Iris pigment epithelial cell (primary cell): ENCODE measurements around the gene GPR31.

Experiments
- DNase-seq: peaks from one replicate; pipeline ENCODE4 v3.0.0-alpha.2; 2011; ENCODE audit warnings: low read depth

GPR31 gene

DNA sequence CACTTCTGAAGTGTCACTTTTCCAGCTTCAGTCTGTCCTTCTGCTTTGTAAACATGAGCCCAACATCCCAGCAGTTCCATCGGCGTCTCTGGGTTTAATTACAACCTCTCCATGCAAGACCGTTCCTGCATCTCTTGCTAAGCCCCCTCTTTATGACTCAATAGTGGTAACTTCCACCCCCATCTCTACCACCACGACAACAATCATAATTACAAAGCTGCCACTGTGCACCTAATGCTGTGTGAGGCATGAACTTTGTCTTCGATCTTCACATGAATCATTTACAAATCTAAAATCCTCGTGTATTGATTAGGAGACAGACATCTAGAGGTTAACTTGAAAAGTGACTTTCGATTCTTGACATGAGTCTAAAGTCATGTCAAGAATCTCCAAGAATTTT lies 39.8 kb downstream of the GPR31 start:
- DNase-seq: no peak

DNA sequence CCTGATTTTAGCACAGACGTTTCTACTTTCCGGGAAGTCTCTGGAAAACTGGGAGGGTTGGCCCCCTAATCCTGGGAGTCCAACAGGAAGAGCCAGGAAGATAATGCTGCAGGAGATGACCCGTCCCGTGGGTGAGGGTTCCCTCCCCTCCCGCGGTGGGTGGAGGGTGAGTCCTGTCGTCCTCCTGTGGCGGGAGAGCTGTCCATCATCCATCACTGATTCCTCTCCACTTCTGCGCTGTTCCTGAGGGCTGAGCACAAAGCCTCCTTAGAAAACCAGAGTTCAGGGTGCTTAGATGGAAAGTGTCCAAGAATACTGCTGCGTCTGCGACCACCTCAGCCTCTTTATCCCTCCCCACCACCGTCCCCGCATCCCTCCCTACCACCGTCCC lies 40.9 kb downstream of the GPR31 start:
- no peak for DNase-seq

DNA sequence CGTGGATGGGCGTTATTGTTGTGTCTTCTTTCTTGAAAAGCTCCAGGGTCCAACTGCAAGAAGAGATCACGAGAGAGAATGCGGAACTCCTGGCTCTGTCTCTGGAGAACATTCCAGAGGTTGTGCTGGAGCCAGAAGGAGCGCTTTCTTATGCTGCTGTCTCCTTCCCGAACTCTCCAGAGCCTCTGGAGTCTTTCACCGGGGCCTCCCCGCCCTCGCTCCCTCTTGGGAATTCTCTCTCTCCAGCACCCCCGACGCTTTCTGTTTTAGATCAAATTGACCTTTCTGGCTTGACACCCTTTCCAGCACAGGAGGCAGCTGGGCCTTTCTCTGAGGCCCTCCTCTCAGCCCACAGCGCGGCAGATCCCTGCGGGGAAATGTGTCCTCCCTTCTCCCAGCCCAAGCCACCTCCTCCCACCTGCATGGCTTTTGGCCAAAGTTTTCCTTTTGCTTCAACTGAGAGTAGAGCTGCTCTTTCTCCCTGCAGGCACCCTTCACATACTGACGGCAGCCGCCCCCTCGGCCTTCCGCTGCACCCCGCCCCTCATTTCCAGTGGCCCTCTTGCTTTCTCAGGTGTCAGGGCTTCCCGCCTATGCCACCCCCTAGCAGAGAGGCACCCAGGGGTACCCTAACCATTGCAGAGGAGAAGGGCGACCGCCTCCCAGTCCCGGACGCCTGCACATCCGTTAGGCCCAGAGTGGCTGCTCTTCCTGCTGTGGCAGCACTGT lies 41.5 kb downstream of the GPR31 start:
- no peak for DNase-seq

DNA sequence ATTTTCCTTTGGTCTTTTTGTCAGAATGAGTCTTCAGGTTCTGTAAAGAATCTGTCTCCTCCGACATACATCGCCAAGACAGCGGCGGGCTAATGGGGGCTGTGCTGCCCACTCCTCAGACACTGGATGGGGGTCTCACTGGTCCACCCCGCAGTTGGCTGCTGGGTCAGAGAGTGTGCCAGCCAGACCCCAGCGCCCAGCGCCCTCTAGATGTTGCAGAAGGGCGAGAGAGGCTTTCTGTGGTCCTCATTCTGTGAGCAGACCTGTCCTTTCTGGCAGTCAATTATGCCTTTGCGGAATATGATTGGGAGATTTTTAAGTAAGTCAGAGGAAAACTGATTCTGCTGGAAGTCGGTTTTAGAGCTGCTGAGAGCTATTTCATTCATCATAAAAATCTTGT lies 42.7 kb downstream of the GPR31 start:
- DNase-seq: no peak

DNA sequence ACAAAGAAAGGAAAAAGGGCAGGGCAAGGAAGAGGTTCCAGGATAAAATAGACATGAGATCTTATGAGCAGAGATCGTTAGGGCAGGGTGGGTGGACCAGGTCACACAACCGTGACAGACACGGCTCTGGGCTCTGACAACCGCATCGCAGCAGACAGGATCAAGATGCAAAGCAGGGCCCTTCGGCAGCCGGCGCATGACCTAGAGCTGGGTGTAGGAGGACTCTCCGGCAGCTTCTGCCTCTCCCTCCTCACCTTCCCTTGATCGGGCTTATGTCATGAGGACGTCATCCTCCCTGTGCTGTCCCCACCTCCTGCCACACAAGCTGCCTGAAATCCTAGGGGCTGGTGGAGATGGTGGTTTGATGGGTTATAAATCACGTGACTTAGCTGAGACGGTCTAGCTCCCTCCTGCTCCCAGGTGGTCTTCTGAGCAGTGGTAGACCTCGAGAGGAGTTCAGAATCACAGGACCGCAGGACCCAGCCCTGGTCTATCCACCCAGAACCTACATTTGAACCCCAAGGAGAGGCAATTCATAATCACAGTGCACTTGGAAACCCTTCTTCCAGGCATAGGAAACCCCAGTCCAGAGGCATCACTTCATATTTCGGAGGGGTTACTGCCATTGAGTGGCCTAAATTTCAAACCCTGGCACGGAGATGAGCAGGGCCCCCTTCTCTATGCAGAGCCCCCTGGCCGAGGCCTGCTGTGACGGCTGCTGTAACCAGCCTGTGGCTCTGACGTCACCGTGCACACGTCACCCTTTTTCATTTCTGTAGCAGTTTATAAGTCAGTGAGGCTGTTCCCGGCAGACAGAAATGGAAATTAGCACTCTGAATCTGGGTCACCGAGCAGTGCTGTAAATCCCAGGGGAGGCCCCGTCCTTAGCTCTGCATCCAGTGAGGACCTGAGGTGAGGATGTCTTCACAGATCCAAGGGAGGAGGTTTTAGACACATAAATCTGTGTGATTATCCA lies 43.6 kb downstream of the GPR31 start:
- no peak for DNase-seq

DNA sequence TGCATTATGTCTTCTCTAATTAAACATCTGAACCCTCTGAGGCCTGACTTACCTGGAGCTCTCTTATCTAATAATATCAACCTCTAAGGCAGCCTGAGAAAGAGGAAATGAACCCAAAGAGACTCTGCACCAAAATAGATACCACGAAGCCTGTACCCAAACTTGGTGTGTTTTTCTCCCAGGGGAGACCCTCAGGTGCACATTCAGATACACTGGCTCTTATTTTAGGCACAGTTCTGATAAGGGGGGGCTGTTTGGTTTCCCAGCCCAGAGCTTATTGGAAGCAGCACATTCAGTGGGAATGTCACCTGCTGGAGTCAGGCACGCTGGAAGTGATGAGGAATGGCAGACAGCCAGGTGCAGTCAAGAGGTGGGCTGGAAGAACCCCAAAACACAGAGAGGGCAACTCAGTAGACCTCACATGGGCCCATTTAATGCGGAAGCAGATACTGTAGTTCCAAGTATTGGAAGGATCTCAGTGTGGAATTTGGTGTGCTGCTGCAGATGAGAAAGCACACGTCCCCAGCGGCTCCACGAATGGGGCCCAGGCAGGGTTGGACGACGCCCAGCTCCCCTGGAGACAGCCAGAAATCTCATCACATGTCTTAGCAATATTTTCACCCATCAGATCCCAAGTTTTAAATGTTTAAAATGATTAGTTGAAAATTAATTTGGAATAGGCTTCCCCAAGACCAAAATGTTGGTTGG lies 44.6 kb downstream of the GPR31 start:
- no peak for DNase-seq

DNA sequence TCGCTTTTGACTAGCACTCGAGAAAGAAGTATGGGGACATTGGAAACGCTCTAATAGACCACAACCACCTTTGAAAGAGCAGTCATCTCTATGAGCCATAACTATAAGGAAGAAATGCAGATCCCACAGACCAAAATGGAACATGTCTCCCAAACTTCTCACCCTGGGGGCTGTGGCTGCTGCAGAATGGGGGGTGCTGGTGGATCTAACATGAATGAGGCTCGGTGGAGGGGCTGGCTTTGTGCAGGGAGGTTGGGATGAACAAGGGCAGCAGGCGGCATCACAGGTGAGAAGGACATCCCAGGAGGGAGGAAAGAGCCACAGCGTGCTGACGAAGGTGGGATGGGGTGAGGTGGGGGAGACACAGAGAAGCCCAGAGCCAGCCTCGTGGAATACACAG lies 45.4 kb downstream of the GPR31 start:
- no peak for DNase-seq

DNA sequence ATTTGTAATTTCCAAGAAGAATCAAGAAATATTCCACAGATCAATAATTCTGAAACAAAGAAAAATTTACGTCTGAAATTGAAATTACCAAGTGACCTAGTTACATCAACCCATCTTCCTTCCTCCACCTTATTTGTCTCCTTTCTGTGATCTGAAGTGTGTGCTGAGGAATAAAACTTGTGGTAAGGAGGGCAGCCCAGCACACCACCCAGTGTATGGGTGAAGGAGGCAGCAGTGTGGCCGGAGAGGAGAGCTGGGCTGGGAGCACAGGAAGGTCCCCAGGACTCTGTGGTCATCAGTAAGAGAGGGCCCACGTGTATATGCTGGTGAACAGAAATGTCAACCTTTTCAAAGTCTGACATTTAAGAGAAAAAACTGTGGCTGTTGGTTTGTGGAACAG lies 46.2 kb downstream of the GPR31 start:
- no peak for DNase-seq

DNA sequence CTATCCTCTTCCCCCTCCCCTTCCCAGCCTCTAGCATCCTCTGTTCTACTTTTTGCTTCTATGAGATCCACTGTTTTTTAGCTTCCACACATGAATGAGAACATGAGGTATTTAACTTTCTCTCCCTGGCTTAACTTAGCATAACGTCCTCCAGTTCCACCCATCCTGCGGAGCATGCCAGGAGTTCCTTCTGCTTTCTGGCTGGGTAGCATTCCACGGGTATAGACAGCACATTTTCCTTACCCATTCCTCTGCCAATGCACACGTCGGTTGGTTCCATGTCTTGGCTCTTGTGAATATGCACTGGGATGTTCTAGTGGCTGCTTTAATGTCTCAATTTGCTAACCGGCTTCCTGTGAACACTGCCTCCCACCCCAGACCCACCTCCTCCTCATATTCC lies 48.1 kb downstream of the GPR31 start:
- no peak for DNase-seq

DNA sequence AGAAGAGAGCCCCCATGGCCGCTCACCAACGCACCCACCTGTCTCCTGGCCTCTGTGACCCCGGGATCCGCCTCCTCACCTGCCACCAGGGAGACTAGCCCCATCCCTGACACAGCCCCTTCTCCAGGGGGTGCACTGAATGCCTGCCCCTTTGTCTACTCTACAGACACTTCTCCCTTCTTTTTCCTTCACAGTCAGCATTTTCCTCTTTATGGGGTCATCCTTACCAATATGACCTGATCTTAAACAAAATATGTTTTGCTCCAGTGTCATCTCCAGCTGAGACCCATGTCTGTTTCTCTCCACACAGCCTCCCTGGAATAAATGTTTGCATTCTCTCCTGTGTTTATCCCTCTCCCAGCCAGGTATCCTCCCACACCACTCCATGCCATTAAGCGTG lies 49.5 kb downstream of the GPR31 start:
- no peak for DNase-seq

DNA sequence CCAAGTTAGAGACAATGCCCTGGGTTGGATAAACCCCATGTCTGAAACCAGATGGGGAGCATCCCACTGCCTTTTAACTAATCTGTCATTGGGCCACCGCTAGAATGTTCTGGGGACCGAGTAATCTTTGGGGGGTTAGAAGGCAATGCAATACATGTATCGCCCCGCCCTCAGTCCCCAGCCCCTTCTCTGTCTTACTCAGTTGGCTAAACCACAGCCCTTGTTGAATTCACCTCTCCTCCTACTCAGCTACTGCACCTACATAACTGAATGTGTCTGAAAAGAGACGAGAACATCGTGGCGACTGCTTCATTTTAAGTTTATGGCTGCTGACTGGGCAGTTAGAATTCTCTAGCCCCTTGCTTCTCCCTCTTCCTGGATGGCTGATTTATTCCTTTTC lies 50.0 kb downstream of the GPR31 start:
- no peak for DNase-seq

DNA sequence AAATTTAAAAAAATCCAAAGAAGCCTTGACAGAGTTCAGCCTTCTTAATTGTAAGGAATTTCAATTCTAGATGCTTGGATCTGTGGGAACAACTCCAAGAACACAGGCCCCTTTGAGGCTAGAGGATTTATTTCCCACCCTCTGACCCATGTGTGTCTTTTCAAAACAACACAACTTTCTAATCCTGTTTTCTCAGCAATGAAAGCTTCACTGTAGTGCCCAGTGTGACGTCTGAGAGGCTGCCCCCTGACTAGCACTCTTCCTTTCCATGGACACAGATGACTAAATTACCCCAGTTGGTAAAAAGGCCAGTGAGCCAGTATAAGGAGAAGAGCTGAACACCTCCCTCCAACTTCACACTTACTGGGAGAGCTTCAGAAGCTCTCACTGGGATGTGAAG lies 51.4 kb downstream of the GPR31 start:
- DNase-seq: no peak
